ENCODE results near the gene KDM5B.

DNA sequence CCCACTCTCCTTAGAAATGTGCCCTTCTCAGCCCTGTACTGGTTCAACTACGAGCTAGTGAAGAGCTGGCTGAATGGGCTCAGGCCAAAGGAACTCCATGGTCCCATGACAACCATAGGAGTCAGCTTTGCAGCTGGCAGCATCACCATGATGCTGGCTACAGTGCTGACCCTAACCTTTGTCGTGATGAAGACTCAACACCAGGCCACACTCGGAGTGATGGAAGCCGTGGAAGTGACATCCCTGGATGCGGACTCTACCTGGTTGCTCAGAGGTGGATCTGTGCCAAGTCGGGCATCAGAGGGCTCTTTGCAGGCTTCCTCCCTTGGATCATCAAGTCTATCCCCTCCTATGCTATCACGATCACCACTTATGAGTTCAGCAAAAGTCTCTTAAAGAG is 11.6 kb downstream of the KDM5B start:
- TF ChIP-seq, protein P1, sequence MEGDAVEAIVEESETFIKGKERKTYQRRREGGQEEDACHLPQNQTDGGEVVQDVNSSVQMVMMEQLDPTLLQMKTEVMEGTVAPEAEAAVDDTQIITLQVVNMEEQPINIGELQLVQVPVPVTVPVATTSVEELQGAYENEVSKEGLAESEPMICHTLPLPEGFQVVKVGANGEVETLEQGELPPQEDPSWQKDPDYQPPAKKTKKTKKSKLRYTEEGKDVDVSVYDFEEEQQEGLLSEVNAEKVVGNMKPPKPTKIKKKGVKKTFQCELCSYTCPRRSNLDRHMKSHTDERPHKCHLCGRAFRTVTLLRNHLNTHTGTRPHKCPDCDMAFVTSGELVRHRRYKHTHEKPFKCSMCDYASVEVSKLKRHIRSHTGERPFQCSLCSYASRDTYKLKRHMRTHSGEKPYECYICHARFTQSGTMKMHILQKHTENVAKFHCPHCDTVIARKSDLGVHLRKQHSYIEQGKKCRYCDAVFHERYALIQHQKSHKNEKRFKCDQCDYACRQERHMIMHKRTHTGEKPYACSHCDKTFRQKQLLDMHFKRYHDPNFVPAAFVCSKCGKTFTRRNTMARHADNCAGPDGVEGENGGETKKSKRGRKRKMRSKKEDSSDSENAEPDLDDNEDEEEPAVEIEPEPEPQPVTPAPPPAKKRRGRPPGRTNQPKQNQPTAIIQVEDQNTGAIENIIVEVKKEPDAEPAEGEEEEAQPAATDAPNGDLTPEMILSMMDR (conservative IDR thresholded peaks at IDR 0.05; ENCODE audit: low read length) = no peak
- TF ChIP-seq EZH2phosphoT487 (IDR thresholded peaks at IDR 0.05; ENCODE audit: borderline replicate concordance, low read depth, low read length) = no peak
